GM23338 (cell line): ENCODE measurements around the gene EFNA4. TPM values are rescaled to one million over a fixed set of nuclear protein-coding genes. Genes with fewer than 3 reads are reported as not detected.

Experiments
- ATAC-seq: fragments of 200-7000 bp; cut with Tn5 transposase; 3 replicates; pipeline ENCODE4 v1.9.1; 2020
- DNase-seq: peaks from one replicate; pipeline ENCODE4 v3.0.0-alpha.2; 2015; ENCODE audit warnings: low spot score
- H2AFZ ChIP-seq: fragments of 200-600 bp; sonication (generic); 2 replicates; pipeline ENCODE4 v1.8.0; 2016; ENCODE audit warnings: antibody characterized with exemption, mild to moderate bottlenecking, moderate library complexity
- H3F3A ChIP-seq: fragments of 200-600 bp; sonication (generic); replicated peaks from 2 replicates; pipeline ENCODE4 v1.8.0; 2017; ENCODE audit warnings: antibody characterized with exemption, mixed run types, low read depth
- H3K27ac ChIP-seq: fragments of 200-600 bp; sonication (generic); 2 replicates; pipeline ENCODE4 v1.6.1; 2016; ENCODE audit warnings: low read depth
- H3K27me3 ChIP-seq: fragments of 200-600 bp; sonication (generic); 2 replicates; pipeline ENCODE4 v1.8.0; 2016; ENCODE audit warnings: mild to moderate bottlenecking, mixed run types, moderate library complexity; ENCODE audit not compliant: insufficient read depth
- H3K36me3 ChIP-seq: fragments of 200-600 bp; sonication (generic); 2 replicates; pipeline ENCODE4 v1.8.0; 2016; ENCODE audit warnings: mild to moderate bottlenecking; ENCODE audit not compliant: insufficient read depth
- H3K4me1 ChIP-seq: fragments of 200-600 bp; sonication (generic); 2 replicates; pipeline ENCODE4 v1.8.0; 2016; ENCODE audit warnings: mild to moderate bottlenecking, moderate library complexity; ENCODE audit not compliant: insufficient read depth
- H3K4me2 ChIP-seq: fragments of 200-600 bp; sonication (generic); 2 replicates; pipeline ENCODE4 v1.7.1; 2017; ENCODE audit warnings: mixed run types
- H3K4me3 ChIP-seq: fragments of 200-600 bp; sonication (generic); 2 replicates; pipeline ENCODE4 v1.6.1; 2016; ENCODE audit warnings: mixed run types
- H3K79me2 ChIP-seq: fragments of 200-600 bp; sonication (generic); replicated peaks from 2 replicates; pipeline ENCODE4 v1.8.0; 2017; ENCODE audit warnings: mild to moderate bottlenecking; ENCODE audit not compliant: insufficient read depth
- H3K9me2 ChIP-seq: fragments of 200-600 bp; sonication (generic); 2 replicates; pipeline ENCODE4 v1.8.0; 2017; ENCODE audit not compliant: insufficient read depth
- H4K20me1 ChIP-seq: fragments of 200-600 bp; sonication (generic); replicated peaks from 2 replicates; pipeline ENCODE4 v1.8.0; 2017; ENCODE audit warnings: mild to moderate bottlenecking; ENCODE audit not compliant: insufficient read depth
- H3K27ac Mint-ChIP-seq: 2 replicates; pipeline ENCODE4 v1.8.0; 2020; ENCODE audit warnings: inconsistent platforms, mild to moderate bottlenecking, moderate library complexity, mixed read lengths
- H3K27me3 Mint-ChIP-seq: 3 replicates; pipeline ENCODE4 v1.8.0; 2022; ENCODE audit warnings: low read depth, mild to moderate bottlenecking, moderate library complexity, mixed read lengths, inconsistent platforms; ENCODE audit not compliant: insufficient read depth, poor library complexity
- H3K36me3 Mint-ChIP-seq: 3 replicates; pipeline ENCODE4 v1.8.0; 2021; ENCODE audit warnings: low read depth, mild to moderate bottlenecking, inconsistent platforms, moderate library complexity, mixed read lengths
- H3K4me1 Mint-ChIP-seq: 3 replicates; pipeline ENCODE4 v1.8.0; 2020; ENCODE audit warnings: mild to moderate bottlenecking, inconsistent platforms, mixed read lengths
- H3K4me3 Mint-ChIP-seq: 3 replicates; pipeline ENCODE4 v1.8.0; 2021; ENCODE audit warnings: moderate library complexity, mild to moderate bottlenecking, inconsistent platforms, mixed read lengths
- H3K9me3 Mint-ChIP-seq: 3 replicates; pipeline ENCODE4 v1.8.0; 2020; ENCODE audit warnings: moderate library complexity, mild to moderate bottlenecking, inconsistent platforms, mixed read lengths
- CREB1 ChIP-seq: fragments of 250-450 bp; sonication (Bioruptor Pico); IDR thresholded peaks from 2 replicates; pipeline ENCODE4 v1.5.0; 2020; ENCODE audit warnings: low read depth, mild to moderate bottlenecking, moderate library complexity
- EZH2 ChIP-seq: fragments of 200-600 bp; sonication (generic); IDR thresholded peaks from one replicate; pipeline ENCODE4 v1.8.0; 2017; ENCODE audit warnings: antibody characterized with exemption, mild to moderate bottlenecking, low read depth; ENCODE audit not compliant: unreplicated experiment
- JUNB ChIP-seq: IDR thresholded peaks from one replicate; pipeline ENCODE4 v1.6.1; 2016; ENCODE audit warnings: antibody characterized with exemption; ENCODE audit not compliant: unreplicated experiment
- POLR2AphosphoS5 ChIP-seq: IDR thresholded peaks from 2 replicates; pipeline ENCODE4 v1.6.1; 2016; ENCODE audit warnings: antibody characterized with exemption, low read depth
- STAT1 ChIP-seq: IDR thresholded peaks from one replicate; pipeline ENCODE4 v1.6.1; 2016; ENCODE audit warnings: antibody characterized with exemption; ENCODE audit not compliant: unreplicated experiment
- ZNF114 ChIP-seq: fragments of 250-450 bp; sonication (Bioruptor Pico); IDR thresholded peaks from 2 replicates; pipeline ENCODE4 v1.5.0; 2020; ENCODE audit warnings: mild to moderate bottlenecking, moderate library complexity
- polyA plus RNA-seq: library from polyadenylated mRNA; unstranded; fragments of >200 nt; fragmentation: Nextera tagmentation; extraction: Ambion mirVana; gene quantifications from 2 replicates; pipeline ENCODE4 v1.2.1, GENCODE V29; 2016
- total RNA-seq: library from RNA; depleted of rRNA; stranded (reverse); fragments of >200 nt; shearing (Covaris generic); gene quantifications from 2 replicates; pipeline ENCODE4 v1.2.3, GENCODE V29; 2014
- TF ChIP-seq, protein P1 (sequence below), 2 experiments: fragments of 200-600 bp in 1 of 2; sonication (generic) in 1 of 2; conservative IDR thresholded peaks; 2 replicates each; pipeline versions ENCODE4 v1.5.1 to v1.6.1; 2016 to 2017; ENCODE audit warnings: antibody characterized with exemption in 2 of 2, low read depth in 2 of 2, mild to moderate bottlenecking in 2 of 2, moderate library complexity in 1 of 2
- TF ChIP-seq, protein P2 (sequence below): IDR thresholded peaks from one replicate; pipeline ENCODE4 v1.6.1; 2018; ENCODE audit warnings: antibody characterized with exemption; ENCODE audit not compliant: unreplicated experiment
- TF ChIP-seq, protein P3 (sequence below): IDR thresholded peaks from 2 replicates; pipeline ENCODE4 v1.6.1; 2016; ENCODE audit warnings: antibody characterized with exemption

EFNA4 gene
- total and polyA plus RNA-seq, 2 experiments from 2014 or later: 11.1 to 22.9 TPM

DNA sequence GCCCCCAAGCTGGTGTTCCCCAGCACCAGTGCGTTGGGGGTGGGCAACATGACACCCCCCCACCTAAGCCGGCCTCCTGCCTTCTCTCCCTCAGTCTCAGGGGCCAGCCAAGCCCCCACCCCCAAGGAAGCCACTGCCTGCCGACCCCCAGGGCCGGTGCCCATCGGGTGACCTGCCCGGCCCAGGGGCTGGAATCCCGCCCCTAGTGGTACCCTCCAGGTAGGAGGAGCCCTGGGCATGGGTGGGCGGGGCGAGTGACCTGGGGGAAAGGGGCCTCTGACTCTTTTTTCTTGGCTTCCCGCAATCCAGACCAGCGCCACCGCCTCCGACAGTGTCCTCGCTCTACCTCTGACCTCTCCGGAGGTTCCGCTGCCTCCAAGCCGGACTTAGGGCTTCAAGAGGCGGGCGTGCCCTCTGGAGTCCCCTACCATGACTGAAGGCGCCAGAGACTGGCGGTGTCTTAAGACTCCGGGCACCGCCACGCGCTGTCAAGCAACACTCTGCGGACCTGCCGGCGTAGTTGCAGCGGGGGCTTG lies 1.3 kb upstream of the EFNA4 start:
- ATAC-seq (peak; percentile 61), DNase-seq (peak; percentile 88)
- peaks cover 6% of the 10 kb centered on the region; the same call in 1 of the 2 replicates for H3K27me3 ChIP-seq
- Mint-ChIP-seq H3K4me1 (peaks cover 27% of the 10 kb centered on the region), H3K27ac (no peak overlapping the region), H3K27me3 (peaks cover 8% of the 10 kb centered on the region), H3K36me3 (peaks cover 17% of the 10 kb centered on the region), H3K9me3 (no peaks in the 10 kb centered on the region), H3K4me3 (peak overlapping the region; percentile 83)
- no peak for TF ChIP-seq EZH2
- no peak for TF ChIP-seq ZNF114 (CRISPR knock-in tag)
- TF ChIP-seq, protein P1, sequence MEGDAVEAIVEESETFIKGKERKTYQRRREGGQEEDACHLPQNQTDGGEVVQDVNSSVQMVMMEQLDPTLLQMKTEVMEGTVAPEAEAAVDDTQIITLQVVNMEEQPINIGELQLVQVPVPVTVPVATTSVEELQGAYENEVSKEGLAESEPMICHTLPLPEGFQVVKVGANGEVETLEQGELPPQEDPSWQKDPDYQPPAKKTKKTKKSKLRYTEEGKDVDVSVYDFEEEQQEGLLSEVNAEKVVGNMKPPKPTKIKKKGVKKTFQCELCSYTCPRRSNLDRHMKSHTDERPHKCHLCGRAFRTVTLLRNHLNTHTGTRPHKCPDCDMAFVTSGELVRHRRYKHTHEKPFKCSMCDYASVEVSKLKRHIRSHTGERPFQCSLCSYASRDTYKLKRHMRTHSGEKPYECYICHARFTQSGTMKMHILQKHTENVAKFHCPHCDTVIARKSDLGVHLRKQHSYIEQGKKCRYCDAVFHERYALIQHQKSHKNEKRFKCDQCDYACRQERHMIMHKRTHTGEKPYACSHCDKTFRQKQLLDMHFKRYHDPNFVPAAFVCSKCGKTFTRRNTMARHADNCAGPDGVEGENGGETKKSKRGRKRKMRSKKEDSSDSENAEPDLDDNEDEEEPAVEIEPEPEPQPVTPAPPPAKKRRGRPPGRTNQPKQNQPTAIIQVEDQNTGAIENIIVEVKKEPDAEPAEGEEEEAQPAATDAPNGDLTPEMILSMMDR (conservative IDR thresholded peaks at IDR 0.05; ENCODE audit: low read depth in 2 of 2): peak in 1 of 2 experiments; percentile 63; a peak in 3 of 4 replicates
- no peak for TF ChIP-seq STAT1
- H3K4me1 ChIP-seq: peaks cover 16% of the 10 kb centered on the region
- H3K27ac ChIP-seq: no peak overlapping the region
- peaks cover 19% of the 10 kb centered on the region for H4K20me1 ChIP-seq
- peaks cover 16% of the 10 kb centered on the region for H3F3A ChIP-seq
- H3K4me3 ChIP-seq: peak overlapping the region; percentile 97
- peak overlapping the region; percentile 91; the same call in 1 of the 2 replicates for H2AFZ ChIP-seq
- H3K36me3 ChIP-seq: no peaks in the 10 kb centered on the region
- H3K9me2 ChIP-seq: no peaks in the 10 kb centered on the region
- peak overlapping the region; percentile 94 for H3K4me2 ChIP-seq
- H3K79me2 ChIP-seq: peaks cover 14% of the 10 kb centered on the region

DNA sequence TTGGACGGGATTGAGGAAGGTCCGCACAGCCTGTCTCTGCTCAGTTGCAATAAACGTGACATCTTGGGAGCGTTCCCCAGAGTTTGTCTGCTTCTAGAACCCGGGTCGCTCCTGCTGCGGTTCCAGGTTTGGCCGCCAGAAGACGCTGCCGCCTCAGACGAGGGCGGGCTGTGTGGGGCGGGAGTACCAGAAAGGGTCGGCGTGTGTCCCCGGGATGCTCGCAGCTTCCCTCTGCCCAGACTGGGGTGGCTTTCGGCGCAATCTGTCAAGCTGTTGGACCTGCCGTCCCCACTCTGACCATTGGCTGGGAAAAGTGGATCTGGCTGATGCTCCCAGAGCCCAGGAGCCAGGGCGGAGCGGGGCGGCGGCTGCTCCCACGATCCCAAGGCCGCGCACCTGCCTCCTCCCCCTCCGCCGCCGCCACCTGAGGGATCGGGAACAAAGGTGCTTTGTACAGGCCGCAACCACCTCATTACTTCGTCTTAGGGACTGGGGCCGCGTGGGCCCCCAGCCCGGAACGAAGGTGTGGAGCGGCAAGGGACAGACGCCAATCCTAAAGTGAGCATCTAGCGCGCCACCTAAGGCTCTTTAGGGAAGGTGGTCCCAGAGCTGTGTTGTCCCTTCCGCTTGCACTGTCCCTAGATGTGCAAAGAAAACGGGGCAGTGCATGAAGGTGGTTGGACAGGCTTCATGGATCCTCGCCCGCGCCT lies 683 bp upstream of the EFNA4 start:
- ATAC-seq (peak; percentile 55), DNase-seq (peak; percentile 88)
- Histone ChIP-seq H3F3A (peaks cover 16% of the 10 kb centered on the region), H3K4me3 (peak overlapping the region; percentile 97), H2AFZ (peak overlapping the region; percentile 95), H3K79me2 (peaks cover 14% of the 10 kb centered on the region), H3K4me1 (peaks cover 16% of the 10 kb centered on the region), H3K27me3 (peaks cover 6% of the 10 kb centered on the region; the same call in 1 of the 2 replicates), H3K9me2 (no peaks in the 10 kb centered on the region), H3K36me3 (no peaks in the 10 kb centered on the region), H3K27ac (no peak overlapping the region), H4K20me1 (peaks cover 19% of the 10 kb centered on the region), H3K4me2 (peak overlapping the region; percentile 94)
- peak overlapping the region; percentile 83 for H3K4me3 Mint-ChIP-seq
- TF ChIP-seq POLR2AphosphoS5: peak; percentile 42; the same call in 1 of the 2 replicates
- TF ChIP-seq, protein P2, sequence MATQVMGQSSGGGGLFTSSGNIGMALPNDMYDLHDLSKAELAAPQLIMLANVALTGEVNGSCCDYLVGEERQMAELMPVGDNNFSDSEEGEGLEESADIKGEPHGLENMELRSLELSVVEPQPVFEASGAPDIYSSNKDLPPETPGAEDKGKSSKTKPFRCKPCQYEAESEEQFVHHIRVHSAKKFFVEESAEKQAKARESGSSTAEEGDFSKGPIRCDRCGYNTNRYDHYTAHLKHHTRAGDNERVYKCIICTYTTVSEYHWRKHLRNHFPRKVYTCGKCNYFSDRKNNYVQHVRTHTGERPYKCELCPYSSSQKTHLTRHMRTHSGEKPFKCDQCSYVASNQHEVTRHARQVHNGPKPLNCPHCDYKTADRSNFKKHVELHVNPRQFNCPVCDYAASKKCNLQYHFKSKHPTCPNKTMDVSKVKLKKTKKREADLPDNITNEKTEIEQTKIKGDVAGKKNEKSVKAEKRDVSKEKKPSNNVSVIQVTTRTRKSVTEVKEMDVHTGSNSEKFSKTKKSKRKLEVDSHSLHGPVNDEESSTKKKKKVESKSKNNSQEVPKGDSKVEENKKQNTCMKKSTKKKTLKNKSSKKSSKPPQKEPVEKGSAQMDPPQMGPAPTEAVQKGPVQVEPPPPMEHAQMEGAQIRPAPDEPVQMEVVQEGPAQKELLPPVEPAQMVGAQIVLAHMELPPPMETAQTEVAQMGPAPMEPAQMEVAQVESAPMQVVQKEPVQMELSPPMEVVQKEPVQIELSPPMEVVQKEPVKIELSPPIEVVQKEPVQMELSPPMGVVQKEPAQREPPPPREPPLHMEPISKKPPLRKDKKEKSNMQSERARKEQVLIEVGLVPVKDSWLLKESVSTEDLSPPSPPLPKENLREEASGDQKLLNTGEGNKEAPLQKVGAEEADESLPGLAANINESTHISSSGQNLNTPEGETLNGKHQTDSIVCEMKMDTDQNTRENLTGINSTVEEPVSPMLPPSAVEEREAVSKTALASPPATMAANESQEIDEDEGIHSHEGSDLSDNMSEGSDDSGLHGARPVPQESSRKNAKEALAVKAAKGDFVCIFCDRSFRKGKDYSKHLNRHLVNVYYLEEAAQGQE: no peak
- TF ChIP-seq, protein P1 (conservative IDR thresholded peaks at IDR 0.05; ENCODE audit: low read depth in 2 of 2): peak; percentile 63 to 96
- no peak for TF ChIP-seq JUNB
- TF ChIP-seq, protein P3, sequence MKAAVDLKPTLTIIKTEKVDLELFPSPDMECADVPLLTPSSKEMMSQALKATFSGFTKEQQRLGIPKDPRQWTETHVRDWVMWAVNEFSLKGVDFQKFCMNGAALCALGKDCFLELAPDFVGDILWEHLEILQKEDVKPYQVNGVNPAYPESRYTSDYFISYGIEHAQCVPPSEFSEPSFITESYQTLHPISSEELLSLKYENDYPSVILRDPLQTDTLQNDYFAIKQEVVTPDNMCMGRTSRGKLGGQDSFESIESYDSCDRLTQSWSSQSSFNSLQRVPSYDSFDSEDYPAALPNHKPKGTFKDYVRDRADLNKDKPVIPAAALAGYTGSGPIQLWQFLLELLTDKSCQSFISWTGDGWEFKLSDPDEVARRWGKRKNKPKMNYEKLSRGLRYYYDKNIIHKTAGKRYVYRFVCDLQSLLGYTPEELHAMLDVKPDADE: no peak
- 0 out of 2 replicates have a peak, but pooled peaks have one; percentile 31 for TF ChIP-seq CREB1 (CRISPR knock-in tag)
- H3K36me3 Mint-ChIP-seq: peaks cover 21% of the 10 kb centered on the region
- H3K9me3 Mint-ChIP-seq: no peaks in the 10 kb centered on the region
- peaks cover 8% of the 10 kb centered on the region for H3K27me3 Mint-ChIP-seq
- no peak overlapping the region for H3K27ac Mint-ChIP-seq
- H3K4me1 Mint-ChIP-seq: peaks cover 27% of the 10 kb centered on the region
